ENCODE results near the gene CAMKK2.
A peak's percentile ranks its signal among the peaks of the same experiment; 100 is the strongest.

Gene CAMKK2

GRCh38 chr12:121218588-121219352 is 77.7 kb downstream of the CAMKK2 start:
- DNase-seq, result no peak
- peaks cover 0 to 4% of the 10 kb centered on the region in 2 experiments for H3K4me1 ChIP-seq (ENCODE audit: control insufficient read depth in 1 of 2, insufficient read depth in 2 of 2, low read length in 2 of 2)
- peaks cover 2% of the 10 kb centered on the region for H3K9me3 ChIP-seq (ENCODE audit: insufficient read depth, low read depth, low read length)
- no peak overlapping the region for H3K4me2 ChIP-seq (ENCODE audit: low read length)
- no peak overlapping the region for H4K91ac ChIP-seq (ENCODE audit: low read depth, low read length)
- H2BK12ac ChIP-seq (ENCODE audit: low read length), result no peak overlapping the region
- H3K27ac ChIP-seq (ENCODE audit: low read depth, low read length), result no peak overlapping the region
- H4K8ac ChIP-seq (ENCODE audit: low read depth, low read length), result no peak overlapping the region
- H3K9ac ChIP-seq (ENCODE audit: low read length), result no peak overlapping the region
- H2BK5ac ChIP-seq (ENCODE audit: low read depth, low read length, poor library complexity), result no peak overlapping the region
- H3K27me3 ChIP-seq (ENCODE audit: insufficient read depth, low read length), result no peaks in the 10 kb centered on the region
- no peaks in the 10 kb centered on the region for H3K79me1 ChIP-seq (ENCODE audit: low read length)
- WGBS (ENCODE audit: extremely low coverage, insufficient coverage, insufficient read length), result no CpG with 5 or more reads among the region's 18 CpGs
- H2AK5ac ChIP-seq (ENCODE audit: low read length), result no peak overlapping the region
- no peak overlapping the region for H3K18ac ChIP-seq (ENCODE audit: low read length)
- H3K4ac ChIP-seq (ENCODE audit: low read depth, low read length), result no peak overlapping the region
- H2AFZ ChIP-seq (ENCODE audit: insufficient read depth, low read length, poor library complexity), result no peak overlapping the region
- peak overlapping the region; percentile 36 for H3K4me3 ChIP-seq (ENCODE audit: low read depth, low read length)
- no peaks in the 10 kb centered on the region for H3K79me2 ChIP-seq (ENCODE audit: control insufficient read depth, insufficient read depth, low read length, poor library complexity)
- H3K14ac ChIP-seq (ENCODE audit: low read length), result no peak overlapping the region
- H3K36me3 ChIP-seq (ENCODE audit: control insufficient read depth in 1 of 2, insufficient read depth in 2 of 2, low read length in 2 of 2), result peaks cover 11 to 13% of the 10 kb centered on the region in 2 experiments
- no peak overlapping the region for H4K12ac ChIP-seq (ENCODE audit: low read depth, low read length)
- H3K23ac ChIP-seq (ENCODE audit: low read length), result no peak overlapping the region
- no peak overlapping the region for H2BK120ac ChIP-seq (ENCODE audit: insufficient read depth, low read length, poor library complexity)

- DNase-seq, result no peak
- Histone ChIP-seq H4K91ac (ENCODE audit: low read depth, low read length) (no peak overlapping the region), H2BK120ac (ENCODE audit: insufficient read depth, low read length, poor library complexity) (no peak overlapping the region)
Measured at GRCh38 chr12:121217761-121218160, 78.7 kb downstream of the CAMKK2 start.

DNA sequence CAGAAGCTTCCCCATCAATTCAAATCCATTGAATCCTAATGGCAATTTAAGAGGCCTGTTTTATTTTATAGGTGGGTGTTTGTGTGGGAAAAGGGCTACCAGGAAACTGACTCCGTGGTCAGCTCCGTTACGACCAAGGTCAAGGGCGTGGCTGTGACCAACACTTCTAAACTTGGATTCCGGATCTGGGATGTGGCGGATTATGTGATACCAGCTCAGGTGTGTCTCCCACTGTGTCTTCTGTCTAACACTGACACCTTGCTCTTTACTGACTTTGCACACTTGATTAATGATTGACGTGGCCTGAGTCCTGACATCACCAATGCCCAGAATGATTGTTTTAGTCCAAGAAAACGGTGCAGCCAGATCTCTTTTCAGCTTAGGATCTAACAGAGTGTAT is 79.4 kb downstream of the CAMKK2 start:
- WGBS (ENCODE audit: extremely low coverage, insufficient coverage, insufficient read length), result no CpG with 5 or more reads among the region's 8 CpGs

More at GRCh38 chr12:121217761-121218160, 78.7 kb downstream of the CAMKK2 start:
- no peak overlapping the region for H3K27ac ChIP-seq (ENCODE audit: low read depth, low read length)
- no peaks in the 10 kb centered on the region for H3K79me1 ChIP-seq (ENCODE audit: low read length)
- no peak overlapping the region for H2AFZ ChIP-seq (ENCODE audit: insufficient read depth, low read length, poor library complexity)
- H3K79me2 ChIP-seq (ENCODE audit: control insufficient read depth, insufficient read depth, low read length, poor library complexity), result no peaks in the 10 kb centered on the region
- H3K36me3 ChIP-seq (ENCODE audit: control insufficient read depth in 1 of 2, insufficient read depth in 2 of 2, low read length in 2 of 2), result peaks cover 7 to 10% of the 10 kb centered on the region in 2 experiments
- H3K18ac ChIP-seq (ENCODE audit: low read length), result no peak overlapping the region
- no peak overlapping the region for H3K9ac ChIP-seq (ENCODE audit: low read length)
- no peak overlapping the region for H3K23ac ChIP-seq (ENCODE audit: low read length)
- H3K4me1 ChIP-seq (ENCODE audit: control insufficient read depth in 1 of 2, insufficient read depth in 2 of 2, low read length in 2 of 2), result peaks cover 0 to 4% of the 10 kb centered on the region in 2 experiments
- H3K4ac ChIP-seq (ENCODE audit: low read depth, low read length), result no peak overlapping the region
- H3K14ac ChIP-seq (ENCODE audit: low read length), result no peak overlapping the region
- H4K12ac ChIP-seq (ENCODE audit: low read depth, low read length), result no peak overlapping the region
- H3K4me3 ChIP-seq (ENCODE audit: low read depth, low read length), result no peak overlapping the region
- no peaks in the 10 kb centered on the region for H3K27me3 ChIP-seq (ENCODE audit: insufficient read depth, low read length)
- H3K9me3 ChIP-seq (ENCODE audit: insufficient read depth, low read depth, low read length), result peaks cover 2% of the 10 kb centered on the region
- H4K8ac ChIP-seq (ENCODE audit: low read depth, low read length), result no peak overlapping the region
- H2BK12ac ChIP-seq (ENCODE audit: low read length), result no peak overlapping the region
- no peak overlapping the region for H3K4me2 ChIP-seq (ENCODE audit: low read length)
- H2AK5ac ChIP-seq (ENCODE audit: low read length), result no peak overlapping the region
- no CpG with 5 or more reads among the region's 5 CpGs for WGBS (ENCODE audit: extremely low coverage, insufficient coverage, insufficient read length)
- no peak overlapping the region for H2BK5ac ChIP-seq (ENCODE audit: low read depth, low read length, poor library complexity)

DNA sequence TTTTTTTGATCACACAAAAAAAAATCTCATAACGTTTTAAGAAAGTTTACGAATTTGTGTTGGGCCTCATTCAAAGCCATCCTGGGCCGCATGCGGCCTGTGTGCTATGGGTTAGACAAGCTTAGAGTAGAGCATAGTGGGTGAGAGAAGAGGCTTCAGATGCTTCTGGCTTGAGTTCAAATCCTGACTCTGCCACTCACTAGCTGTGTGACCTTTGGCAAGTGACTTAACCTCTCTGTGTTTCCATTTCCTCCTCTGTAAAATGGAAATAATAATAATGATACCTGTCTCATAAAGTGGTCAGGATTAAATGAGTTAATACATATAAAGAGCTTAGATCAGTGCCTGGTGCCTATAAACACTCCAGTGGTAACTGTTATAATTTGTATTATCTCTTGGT is 80.4 kb downstream of the CAMKK2 start:
- no peak overlapping the region for H3K27ac ChIP-seq (ENCODE audit: low read depth, low read length)
- H3K79me2 ChIP-seq (ENCODE audit: control insufficient read depth, insufficient read depth, low read length, poor library complexity), result no peaks in the 10 kb centered on the region
- H2BK12ac ChIP-seq (ENCODE audit: low read length), result no peak overlapping the region
- H3K36me3 ChIP-seq (ENCODE audit: control insufficient read depth in 1 of 2, insufficient read depth in 2 of 2, low read length in 2 of 2), result peaks cover 0 to 5% of the 10 kb centered on the region in 2 experiments
- WGBS (ENCODE audit: extremely low coverage, insufficient coverage, insufficient read length), result no CpG with 5 or more reads among the region's 4 CpGs
- H2BK5ac ChIP-seq (ENCODE audit: low read depth, low read length, poor library complexity), result no peak overlapping the region
- H4K12ac ChIP-seq (ENCODE audit: low read depth, low read length), result no peak overlapping the region
- no peak overlapping the region for H3K18ac ChIP-seq (ENCODE audit: low read length)
- no peak overlapping the region for H4K8ac ChIP-seq (ENCODE audit: low read depth, low read length)
- no peak overlapping the region for H2BK120ac ChIP-seq (ENCODE audit: insufficient read depth, low read length, poor library complexity)
- H3K4me1 ChIP-seq (ENCODE audit: control insufficient read depth in 1 of 2, insufficient read depth in 2 of 2, low read length in 2 of 2), result peaks cover 0 to 4% of the 10 kb centered on the region in 2 experiments
- H2AK5ac ChIP-seq (ENCODE audit: low read length), result no peak overlapping the region
- H2AFZ ChIP-seq (ENCODE audit: insufficient read depth, low read length, poor library complexity), result no peak overlapping the region
- no peak overlapping the region for H3K9ac ChIP-seq (ENCODE audit: low read length)
- H3K4me2 ChIP-seq (ENCODE audit: low read length), result no peak overlapping the region
- no peaks in the 10 kb centered on the region for H3K27me3 ChIP-seq (ENCODE audit: insufficient read depth, low read length)
- DNase-seq, result no peak
- no peaks in the 10 kb centered on the region for H3K79me1 ChIP-seq (ENCODE audit: low read length)
- no peak overlapping the region for H3K23ac ChIP-seq (ENCODE audit: low read length)
- no peak overlapping the region for H3K4me3 ChIP-seq (ENCODE audit: low read depth, low read length)
- H3K14ac ChIP-seq (ENCODE audit: low read length), result no peak overlapping the region
- H4K91ac ChIP-seq (ENCODE audit: low read depth, low read length), result no peak overlapping the region
- peaks cover 2% of the 10 kb centered on the region for H3K9me3 ChIP-seq (ENCODE audit: insufficient read depth, low read depth, low read length)
- H3K4ac ChIP-seq (ENCODE audit: low read depth, low read length), result no peak overlapping the region

More for the DNA sequence above, 79.4 kb downstream of the CAMKK2 start:
- Histone ChIP-seq H3K9ac (ENCODE audit: low read length) (no peak overlapping the region), H3K4ac (ENCODE audit: low read depth, low read length) (no peak overlapping the region), H3K79me1 (ENCODE audit: low read length) (no peaks in the 10 kb centered on the region), H2AK5ac (ENCODE audit: low read length) (no peak overlapping the region), H3K27me3 (ENCODE audit: insufficient read depth, low read length) (no peaks in the 10 kb centered on the region), H2BK120ac (ENCODE audit: insufficient read depth, low read length, poor library complexity) (no peak overlapping the region), H2AFZ (ENCODE audit: insufficient read depth, low read length, poor library complexity) (no peak overlapping the region), H4K91ac (ENCODE audit: low read depth, low read length) (no peak overlapping the region), H4K12ac (ENCODE audit: low read depth, low read length) (no peak overlapping the region), H3K27ac (ENCODE audit: low read depth, low read length) (no peak overlapping the region), H3K9me3 (ENCODE audit: insufficient read depth, low read depth, low read length) (peaks cover 2% of the 10 kb centered on the region), H3K79me2 (ENCODE audit: control insufficient read depth, insufficient read depth, low read length, poor library complexity) (no peaks in the 10 kb centered on the region), H4K8ac (ENCODE audit: low read depth, low read length) (no peak overlapping the region), H3K18ac (ENCODE audit: low read length) (no peak overlapping the region), H3K4me1 (ENCODE audit: control insufficient read depth in 1 of 2, insufficient read depth in 2 of 2, low read length in 2 of 2) (peaks cover 0 to 4% of the 10 kb centered on the region in 2 experiments), H2BK5ac (ENCODE audit: low read depth, low read length, poor library complexity) (no peak overlapping the region), H3K4me2 (ENCODE audit: low read length) (no peak overlapping the region), H3K14ac (ENCODE audit: low read length) (no peak overlapping the region), H3K4me3 (ENCODE audit: low read depth, low read length) (no peak overlapping the region), H2BK12ac (ENCODE audit: low read length) (no peak overlapping the region), H3K23ac (ENCODE audit: low read length) (no peak overlapping the region), H3K36me3 (ENCODE audit: control insufficient read depth in 1 of 2, insufficient read depth in 2 of 2, low read length in 2 of 2) (peaks cover 4 to 8% of the 10 kb centered on the region in 2 experiments)
- DNase-seq, result no peak

Data from trophoblast cell (in vitro differentiated cells and primary cell).